HEK293 (cell line): ENCODE results near the gene CNTFR.
"Not testable (repeated sequence)": the region's sequence is repeated elsewhere in the genome, so short reads cannot be mapped to it uniquely, and the experiment has no call there.

Experiments
- CTCF ChIA-PET: fragments of 350-600 bp; formaldehyde crosslinking; extraction: SDS; loops from one replicate; lab custom pipeline; 2021; ENCODE audit warnings: antibody characterized with exemption; lab: Yijun Ruan, JAX
- POLR2A ChIA-PET: fragments of 300-600 bp; formaldehyde crosslinking; extraction: SDS; loops from one replicate; lab custom pipeline; 2020; ENCODE audit warnings: antibody characterized with exemption, inconsistent platforms; lab: Yijun Ruan, JAX
- H3K27ac ChIP-seq: fragments of 200-500 bp; sonication (Bioruptor generic); 2 replicates; pipeline ENCODE4 v1.5.1; 2014; ENCODE audit warnings: low read depth, low read length, control low read depth, inconsistent platforms; ENCODE audit errors: extremely low read depth
- H3K36me3 ChIP-seq, 2 experiments: fragments of 200-500 bp in 1 of 2; sonication (Bioruptor generic) in 1 of 2; 1 replicate in 1 of 2; 2 replicates in 1 of 2; pipeline ENCODE4 v1.5.1; 2014 to 2017; ENCODE audit warnings: inconsistent platforms in 2 of 2, low read length in 2 of 2; ENCODE audit not compliant: control insufficient read depth in 2 of 2, insufficient read depth in 1 of 2
- H3K4me1 ChIP-seq: fragments of 200-500 bp; sonication (Bioruptor generic); 2 replicates; pipeline ENCODE4 v1.5.1; 2014; ENCODE audit warnings: mild to moderate bottlenecking, low read length, inconsistent platforms; ENCODE audit not compliant: control insufficient read depth, insufficient read depth
- H3K4me3 ChIP-seq: 2 replicates; pipeline ENCODE4 v1.5.1; 2011; ENCODE audit warnings: low read depth, mild to moderate bottlenecking, control low read depth, low read length, moderate library complexity
- H3K9me3 ChIP-seq: fragments of 200-500 bp; sonication (Bioruptor generic); 2 replicates; pipeline ENCODE4 v1.5.1; 2014; ENCODE audit warnings: low read depth, low read length, inconsistent platforms; ENCODE audit not compliant: control insufficient read depth, insufficient read depth
- BCL11B ChIP-seq: fragments of 450-650 bp; formaldehyde crosslinking; IDR thresholded peaks from 2 replicates; pipeline ENCODE4 v1.5.1; 2016; ENCODE audit warnings: low read depth, missing biosample characterization, missing genetic modification characterization
- GLI4 ChIP-seq: fragments of 450-650 bp; formaldehyde crosslinking; IDR thresholded peaks from 2 replicates; pipeline ENCODE4 v1.5.1; 2016; ENCODE audit warnings: missing biosample characterization, missing genetic modification characterization
- HOXA7 ChIP-seq: sonication (generic); formaldehyde crosslinking; IDR thresholded peaks from 2 replicates; pipeline ENCODE4 v1.8.1; 2022; ENCODE audit warnings: missing genetic modification reagents, borderline replicate concordance
- KLF16 ChIP-seq: fragments of 450-650 bp; formaldehyde crosslinking; IDR thresholded peaks from 2 replicates; pipeline ENCODE4 v1.5.1; 2017; ENCODE audit warnings: missing biosample characterization, missing genetic modification characterization
- MZF1 ChIP-seq: fragments of 450-650 bp; formaldehyde crosslinking; IDR thresholded peaks from 2 replicates; pipeline ENCODE4 v1.5.1; 2017; ENCODE audit warnings: missing biosample characterization, missing genetic modification characterization, borderline replicate concordance
- SCRT2 ChIP-seq: fragments of 450-650 bp; formaldehyde crosslinking; IDR thresholded peaks from 2 replicates; pipeline ENCODE4 v1.5.1; 2016; ENCODE audit warnings: missing biosample characterization, missing genetic modification characterization
- SP7 ChIP-seq: fragments of 450-650 bp; formaldehyde crosslinking; IDR thresholded peaks from 2 replicates; pipeline ENCODE4 v1.5.1; 2016; ENCODE audit warnings: missing biosample characterization, missing genetic modification characterization
- YY1 ChIP-seq: fragments of 450-650 bp; formaldehyde crosslinking; IDR thresholded peaks from 2 replicates; pipeline ENCODE4 v1.5.1; 2018; ENCODE audit warnings: missing biosample characterization, missing genetic modification characterization
- ZBTB21 ChIP-seq: fragments of 450-650 bp; formaldehyde crosslinking; IDR thresholded peaks from 2 replicates; pipeline ENCODE4 v1.5.1; 2017; ENCODE audit warnings: missing biosample characterization, missing genetic modification characterization
- ZNF16 ChIP-seq: fragments of 450-650 bp; formaldehyde crosslinking; IDR thresholded peaks from 2 replicates; pipeline ENCODE4 v1.5.1; 2016; ENCODE audit warnings: low read depth, missing biosample characterization, missing genetic modification characterization
- ZNF223 ChIP-seq: fragments of 450-650 bp; formaldehyde crosslinking; IDR thresholded peaks from 2 replicates; pipeline ENCODE4 v1.5.1; 2016; ENCODE audit warnings: missing biosample characterization, missing genetic modification characterization
- ZNF24 ChIP-seq: fragments of 450-650 bp; formaldehyde crosslinking; IDR thresholded peaks from 2 replicates; pipeline ENCODE4 v1.5.1; 2016; ENCODE audit warnings: missing biosample characterization, missing genetic modification characterization
- ZNF266 ChIP-seq: fragments of 450-650 bp; formaldehyde crosslinking; IDR thresholded peaks from 2 replicates; pipeline ENCODE4 v1.5.1; 2016; ENCODE audit warnings: missing biosample characterization, missing genetic modification characterization, low read depth
- ZNF292 ChIP-seq: fragments of 450-650 bp; formaldehyde crosslinking; IDR thresholded peaks from 2 replicates; pipeline ENCODE4 v1.5.1; 2016; ENCODE audit warnings: low read depth, missing biosample characterization, missing genetic modification characterization, borderline replicate concordance
- ZNF324 ChIP-seq: fragments of 450-650 bp; formaldehyde crosslinking; IDR thresholded peaks from 2 replicates; pipeline ENCODE4 v1.5.1; 2016; ENCODE audit warnings: missing biosample characterization, missing genetic modification characterization
- ZNF335 ChIP-seq: fragments of 450-650 bp; formaldehyde crosslinking; conservative IDR thresholded peaks from 2 replicates; pipeline ENCODE4 v1.5.1; 2016; ENCODE audit warnings: missing biosample characterization, missing genetic modification characterization
- ZNF391 ChIP-seq: fragments of 450-650 bp; formaldehyde crosslinking; IDR thresholded peaks from 2 replicates; pipeline ENCODE4 v1.5.1; 2016; ENCODE audit warnings: low read depth, missing biosample characterization, missing genetic modification characterization, borderline replicate concordance
- ZNF48 ChIP-seq: fragments of 450-650 bp; formaldehyde crosslinking; IDR thresholded peaks from 2 replicates; pipeline ENCODE4 v1.5.1; 2016; ENCODE audit warnings: missing biosample characterization, missing genetic modification characterization
- ZNF521 ChIP-seq: fragments of 450-650 bp; formaldehyde crosslinking; IDR thresholded peaks from 2 replicates; pipeline ENCODE4 v1.5.1; 2017; ENCODE audit warnings: missing biosample characterization, mild to moderate bottlenecking, missing genetic modification characterization
- ZNF530 ChIP-seq: fragments of 450-650 bp; formaldehyde crosslinking; IDR thresholded peaks from 2 replicates; pipeline ENCODE4 v1.5.1; 2016; ENCODE audit warnings: low read depth, missing biosample characterization, missing genetic modification characterization
- ZNF544 ChIP-seq: fragments of 450-650 bp; formaldehyde crosslinking; IDR thresholded peaks from 2 replicates; pipeline ENCODE4 v1.5.0; 2017; ENCODE audit warnings: missing biosample characterization, missing genetic modification characterization
- ZNF548 ChIP-seq: fragments of 450-650 bp; formaldehyde crosslinking; IDR thresholded peaks from 2 replicates; pipeline ENCODE4 v1.5.1; 2016; ENCODE audit warnings: missing biosample characterization, missing genetic modification characterization
- ZNF560 ChIP-seq: fragments of 450-650 bp; formaldehyde crosslinking; IDR thresholded peaks from 2 replicates; pipeline ENCODE4 v1.5.1; 2017; ENCODE audit warnings: missing biosample characterization, missing genetic modification characterization, borderline replicate concordance
- ZNF585B ChIP-seq: fragments of 450-650 bp; formaldehyde crosslinking; IDR thresholded peaks from 2 replicates; pipeline ENCODE4 v1.5.1; 2016; ENCODE audit warnings: missing biosample characterization, missing genetic modification characterization
- ZNF747 ChIP-seq: fragments of 450-650 bp; formaldehyde crosslinking; IDR thresholded peaks from 2 replicates; pipeline ENCODE4 v1.5.1; 2016; ENCODE audit warnings: missing biosample characterization, missing genetic modification characterization
- ZNF837 ChIP-seq: fragments of 450-650 bp; formaldehyde crosslinking; IDR thresholded peaks from 2 replicates; pipeline ENCODE4 v1.5.1; 2016; ENCODE audit warnings: missing biosample characterization, missing genetic modification characterization
- TF ChIP-seq, protein P1 (sequence below): fragments of 450-650 bp; formaldehyde crosslinking; IDR thresholded peaks from 2 replicates; pipeline ENCODE4 v1.5.1; 2016; ENCODE audit warnings: missing biosample characterization, missing genetic modification characterization
- TF ChIP-seq, protein P2 (sequence below): fragments of 450-650 bp; formaldehyde crosslinking; IDR thresholded peaks from 2 replicates; pipeline ENCODE4 v1.5.1; 2016; ENCODE audit warnings: missing biosample characterization, missing genetic modification characterization

The CNTFR gene

DNA sequence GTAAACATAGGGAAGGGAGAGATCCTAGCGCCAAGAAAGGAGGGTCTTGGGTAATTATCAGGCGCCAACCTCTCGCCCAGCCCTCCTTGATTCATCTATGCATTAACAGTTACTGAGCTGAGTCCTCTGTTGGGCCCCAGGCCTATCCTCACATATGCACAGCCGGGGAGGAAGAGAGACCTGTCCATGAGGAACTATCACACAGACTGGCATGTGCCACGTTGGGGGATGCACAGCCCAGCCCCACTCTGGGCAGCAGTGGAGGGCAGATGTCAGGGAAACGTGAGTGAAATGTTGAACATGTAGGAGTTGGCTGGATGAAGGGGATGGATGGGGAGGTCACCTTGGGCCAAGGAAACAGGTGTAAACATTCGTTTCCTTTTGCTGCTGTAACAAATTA is 48.0 kb downstream of the CNTFR start:
- TF ChIP-seq ZNF391 (tag by site-specific recombination) = no peak
- TF ChIP-seq ZNF223 (tag by site-specific recombination) = no peak
- no peak for TF ChIP-seq GLI4 (tag by site-specific recombination)
- no peak for TF ChIP-seq ZNF747
- no peak for TF ChIP-seq ZNF585B (tag by site-specific recombination)
- TF ChIP-seq ZNF266 (tag by site-specific recombination) = no peak
- TF ChIP-seq ZNF48 (tag by site-specific recombination) = no peak
- no peak for TF ChIP-seq ZBTB21 (tag by site-specific recombination)
- TF ChIP-seq ZNF24 = no peak
- TF ChIP-seq ZNF548 = no peak
- TF ChIP-seq ZNF521 (tag by site-specific recombination) = no peak
- no peak for TF ChIP-seq ZNF530
- no peak for TF ChIP-seq ZNF560
- TF ChIP-seq SP7 (tag by site-specific recombination) = no peak
- no peak for TF ChIP-seq ZNF335 (tag by site-specific recombination)
- TF ChIP-seq KLF16 (tag by site-specific recombination) = no peak
- TF ChIP-seq MZF1 (tag by site-specific recombination) = no peak
- TF ChIP-seq ZNF292 = no peak
- TF ChIP-seq HOXA7 = no peak
- TF ChIP-seq BCL11B (tag by site-specific recombination) = no peak
- POLR2A ChIA-PET = no interaction called here
- CTCF ChIA-PET = interaction anchor here (0.7 to 1.2 kb wide), 2 partner anchors 41 to 138 kb away, joined by 3 to 5 read pairs; no protein-coding TSS in a partner anchor
- H3K9me3 ChIP-seq = no peaks in the 10 kb centered on the region
- H3K4me1 ChIP-seq = no peaks in the 10 kb centered on the region
- no peak overlapping the region for H3K27ac ChIP-seq
- H3K36me3 ChIP-seq = no peaks in the 10 kb centered on the region
- H3K4me3 ChIP-seq = no peak overlapping the region

DNA sequence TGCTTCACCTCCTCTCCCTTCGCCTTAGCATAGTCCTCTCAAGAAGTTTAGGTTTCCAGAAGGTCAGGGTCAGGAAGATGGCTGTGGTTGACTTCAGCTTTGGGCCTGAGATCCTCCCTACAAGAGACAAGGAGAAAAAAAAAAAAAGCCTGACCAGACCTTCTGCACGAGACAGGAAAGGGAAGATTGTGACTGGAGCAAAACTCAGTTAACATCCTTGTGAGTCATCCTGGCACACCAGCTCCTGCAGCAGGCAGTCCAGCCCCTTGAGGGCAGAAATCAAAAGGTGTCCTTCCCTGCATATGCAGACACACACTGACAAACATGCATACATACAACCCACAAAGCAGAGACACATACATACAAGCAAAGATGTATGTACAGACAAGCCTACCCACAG is 48.7 kb downstream of the CNTFR start:
- H3K36me3 ChIP-seq = no peaks in the 10 kb centered on the region
- H3K27ac ChIP-seq = no peak overlapping the region
- POLR2A ChIA-PET = no interaction called here
- no peaks in the 10 kb centered on the region for H3K9me3 ChIP-seq
- TF ChIP-seq, protein P1, sequence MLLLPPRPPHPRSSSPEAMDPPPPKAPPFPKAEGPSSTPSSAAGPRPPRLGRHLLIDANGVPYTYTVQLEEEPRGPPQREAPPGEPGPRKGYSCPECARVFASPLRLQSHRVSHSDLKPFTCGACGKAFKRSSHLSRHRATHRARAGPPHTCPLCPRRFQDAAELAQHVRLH = no peak
- TF ChIP-seq ZNF544 (no peak), ZNF837 (tag by site-specific recombination) (no peak), ZNF292 (no peak), YY1 (no peak), ZNF324 (tag by site-specific recombination) (no peak)
- CTCF ChIA-PET = interaction anchor here (0.5 to 1.2 kb wide), 2 partner anchors 40 to 63 kb away, joined by 3 read pairs; no protein-coding TSS in a partner anchor
- H3K4me1 ChIP-seq = no peaks in the 10 kb centered on the region
- no peak overlapping the region for H3K4me3 ChIP-seq

DNA sequence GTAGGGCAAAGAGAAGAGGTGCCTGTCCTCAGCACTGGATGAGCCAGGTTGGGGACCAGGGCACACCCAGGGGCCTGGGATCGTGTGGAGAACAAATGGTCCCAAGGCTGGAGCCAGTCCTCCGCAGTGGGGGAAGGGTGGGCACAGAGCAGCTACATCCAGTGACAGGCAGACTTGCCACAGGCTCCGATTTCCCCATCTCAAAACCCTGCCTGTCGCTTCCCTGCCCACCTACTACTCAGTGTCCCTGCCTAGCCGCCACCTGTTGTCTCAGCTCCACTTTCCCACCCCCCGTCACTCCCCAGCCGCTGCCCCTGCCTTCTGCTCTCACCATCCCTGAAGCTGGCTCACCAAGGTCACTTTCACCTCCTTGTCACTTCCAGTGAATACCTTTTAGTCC is 52.8 kb downstream of the CNTFR start:
- TF ChIP-seq ZNF16 (tag by site-specific recombination) (no peak), SCRT2 (peak; percentile 60)
- TF ChIP-seq, protein P2, sequence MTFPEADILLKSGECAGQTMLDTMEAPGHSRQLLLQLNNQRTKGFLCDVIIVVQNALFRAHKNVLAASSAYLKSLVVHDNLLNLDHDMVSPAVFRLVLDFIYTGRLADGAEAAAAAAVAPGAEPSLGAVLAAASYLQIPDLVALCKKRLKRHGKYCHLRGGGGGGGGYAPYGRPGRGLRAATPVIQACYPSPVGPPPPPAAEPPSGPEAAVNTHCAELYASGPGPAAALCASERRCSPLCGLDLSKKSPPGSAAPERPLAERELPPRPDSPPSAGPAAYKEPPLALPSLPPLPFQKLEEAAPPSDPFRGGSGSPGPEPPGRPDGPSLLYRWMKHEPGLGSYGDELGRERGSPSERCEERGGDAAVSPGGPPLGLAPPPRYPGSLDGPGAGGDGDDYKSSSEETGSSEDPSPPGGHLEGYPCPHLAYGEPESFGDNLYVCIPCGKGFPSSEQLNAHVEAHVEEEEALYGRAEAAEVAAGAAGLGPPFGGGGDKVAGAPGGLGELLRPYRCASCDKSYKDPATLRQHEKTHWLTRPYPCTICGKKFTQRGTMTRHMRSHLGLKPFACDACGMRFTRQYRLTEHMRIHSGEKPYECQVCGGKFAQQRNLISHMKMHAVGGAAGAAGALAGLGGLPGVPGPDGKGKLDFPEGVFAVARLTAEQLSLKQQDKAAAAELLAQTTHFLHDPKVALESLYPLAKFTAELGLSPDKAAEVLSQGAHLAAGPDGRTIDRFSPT = no peak
- no peak overlapping the region for H3K4me3 ChIP-seq
- ChIA-PET CTCF (interaction anchor here (0.6 to 3.1 kb wide), 7 partner anchors 11 to 1310 kb away, joined by 3 to 14 read pairs (median 6); no protein-coding TSS in a partner anchor), POLR2A (no interaction called here)
- no peaks in the 10 kb centered on the region for H3K4me1 ChIP-seq
- no peak overlapping the region for H3K27ac ChIP-seq
- no peaks in the 10 kb centered on the region for H3K36me3 ChIP-seq
- H3K9me3 ChIP-seq = no peaks in the 10 kb centered on the region

DNA sequence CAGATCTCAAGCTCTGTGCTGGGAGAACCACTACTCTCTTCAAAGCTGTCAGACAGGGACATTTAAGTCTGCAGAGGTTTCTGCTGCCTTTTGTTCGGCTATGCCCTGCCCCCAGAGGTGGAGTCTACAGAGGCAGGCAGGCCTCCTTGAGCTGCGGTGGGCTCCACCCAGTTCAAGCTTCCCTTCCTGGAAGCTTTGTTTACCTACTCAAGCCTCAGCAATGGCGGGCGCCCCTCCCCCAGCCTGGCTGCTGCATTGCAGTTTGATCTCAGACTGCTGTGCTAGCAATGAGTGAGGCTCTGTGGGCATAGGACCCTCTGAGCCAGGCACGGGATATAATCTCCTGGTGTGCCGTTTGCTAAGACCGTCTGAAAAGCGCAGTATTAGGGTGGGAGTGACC is 57.5 kb downstream of the CNTFR start:
- H3K27ac ChIP-seq, POLR2A ChIA-PET, H3K4me1 ChIP-seq, H3K36me3 ChIP-seq, H3K9me3 ChIP-seq, H3K4me3 ChIP-seq: not testable (repeated sequence)
- CTCF ChIA-PET = interaction anchor here (0.6 kb wide), 1 partner anchor 23 kb away, joined by 5 read pairs; no protein-coding TSS in a partner anchor
